ENCODE data around the gene SLC3A2. TPM values are rescaled to one million over a fixed set of nuclear protein-coding genes. Genes with fewer than 3 reads are reported as not detected.

SLC3A2 gene
- total and polyA plus RNA-seq, 2 of the 13 experiments (the other 11 are each of a cell fraction or from before 2014, with no cell fraction given): 213 to 226 TPM

DNA sequence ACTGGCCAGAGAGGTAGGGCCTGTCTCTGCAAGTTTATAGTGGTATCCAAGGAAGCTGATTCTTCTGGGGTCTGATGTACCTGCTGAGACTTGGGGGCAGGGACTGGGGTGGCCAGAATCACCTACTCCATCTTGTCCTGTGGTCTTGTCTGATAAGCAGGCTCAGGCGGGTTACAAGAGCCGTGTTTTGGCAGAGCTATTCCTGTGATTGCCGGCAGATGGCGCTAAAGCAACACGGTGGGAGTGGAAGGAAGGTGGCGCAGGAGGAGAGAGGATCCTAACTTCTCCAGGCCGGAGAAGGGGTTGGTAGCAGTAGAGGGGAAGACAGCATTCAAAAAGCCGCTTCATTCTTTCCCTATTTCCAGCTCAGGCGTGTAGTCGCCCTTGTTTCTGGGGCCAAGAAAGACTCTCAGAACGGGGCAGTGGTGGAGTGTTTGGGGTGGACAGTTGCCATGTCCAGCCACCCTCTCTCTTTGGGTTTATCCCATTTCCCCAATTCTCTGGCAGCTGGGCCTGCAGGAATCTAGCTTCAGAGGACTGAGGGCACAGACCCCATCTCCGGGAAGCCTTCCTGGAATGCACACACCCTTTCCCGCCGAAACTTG, 25.3 kb downstream of the SLC3A2 start (continued):
- TF ChIP-seq, protein P1, sequence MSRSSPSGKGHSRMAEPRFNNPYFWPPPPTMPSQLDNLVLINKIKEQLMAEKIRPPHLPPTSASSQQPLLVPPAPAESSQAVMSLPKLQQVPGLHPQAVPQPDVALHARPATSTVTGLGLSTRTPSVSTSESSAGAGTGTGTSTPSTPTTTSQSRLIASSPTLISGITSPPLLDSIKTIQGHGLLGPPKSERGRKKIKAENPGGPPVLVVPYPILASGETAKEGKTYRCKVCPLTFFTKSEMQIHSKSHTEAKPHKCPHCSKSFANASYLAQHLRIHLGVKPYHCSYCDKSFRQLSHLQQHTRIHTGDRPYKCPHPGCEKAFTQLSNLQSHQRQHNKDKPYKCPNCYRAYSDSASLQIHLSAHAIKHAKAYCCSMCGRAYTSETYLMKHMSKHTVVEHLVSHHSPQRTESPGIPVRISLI (CRISPR knock-in tag; IDR thresholded peaks at IDR 0.05; ENCODE audit: borderline replicate concordance): no peak
- TF ChIP-seq, protein P2, sequence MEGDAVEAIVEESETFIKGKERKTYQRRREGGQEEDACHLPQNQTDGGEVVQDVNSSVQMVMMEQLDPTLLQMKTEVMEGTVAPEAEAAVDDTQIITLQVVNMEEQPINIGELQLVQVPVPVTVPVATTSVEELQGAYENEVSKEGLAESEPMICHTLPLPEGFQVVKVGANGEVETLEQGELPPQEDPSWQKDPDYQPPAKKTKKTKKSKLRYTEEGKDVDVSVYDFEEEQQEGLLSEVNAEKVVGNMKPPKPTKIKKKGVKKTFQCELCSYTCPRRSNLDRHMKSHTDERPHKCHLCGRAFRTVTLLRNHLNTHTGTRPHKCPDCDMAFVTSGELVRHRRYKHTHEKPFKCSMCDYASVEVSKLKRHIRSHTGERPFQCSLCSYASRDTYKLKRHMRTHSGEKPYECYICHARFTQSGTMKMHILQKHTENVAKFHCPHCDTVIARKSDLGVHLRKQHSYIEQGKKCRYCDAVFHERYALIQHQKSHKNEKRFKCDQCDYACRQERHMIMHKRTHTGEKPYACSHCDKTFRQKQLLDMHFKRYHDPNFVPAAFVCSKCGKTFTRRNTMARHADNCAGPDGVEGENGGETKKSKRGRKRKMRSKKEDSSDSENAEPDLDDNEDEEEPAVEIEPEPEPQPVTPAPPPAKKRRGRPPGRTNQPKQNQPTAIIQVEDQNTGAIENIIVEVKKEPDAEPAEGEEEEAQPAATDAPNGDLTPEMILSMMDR (CRISPR knock-in tag; IDR thresholded peaks at IDR 0.05): peak; percentile 99
- no peak for TF ChIP-seq ZNF136 (CRISPR knock-in tag; IDR thresholded peaks at IDR 0.05; ENCODE audit: low read depth)
- TF ChIP-seq, protein P3, sequence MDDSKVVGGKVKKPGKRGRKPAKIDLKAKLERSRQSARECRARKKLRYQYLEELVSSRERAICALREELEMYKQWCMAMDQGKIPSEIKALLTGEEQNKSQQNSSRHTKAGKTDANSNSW (CRISPR knock-in tag; IDR thresholded peaks at IDR 0.05; ENCODE audit: borderline replicate concordance): no peak
- TF ChIP-seq ZNF225 (CRISPR knock-in tag; IDR thresholded peaks at IDR 0.05): no peak
- TF ChIP-seq NFRKB (IDR thresholded peaks at IDR 0.05): no peak
- TF ChIP-seq ZFYVE20 (CRISPR knock-in tag; IDR thresholded peaks at IDR 0.05; ENCODE audit: borderline replicate concordance, low read depth): no peak
- TF ChIP-seq ZNF296 (CRISPR knock-in tag; conservative IDR thresholded peaks at IDR 0.05): no peak
- no peak for TF ChIP-seq FIP1L1 (IDR thresholded peaks at IDR 0.05; ENCODE audit: borderline replicate concordance, insufficient read depth, low read depth, low read length)
- TF ChIP-seq, protein P4, sequence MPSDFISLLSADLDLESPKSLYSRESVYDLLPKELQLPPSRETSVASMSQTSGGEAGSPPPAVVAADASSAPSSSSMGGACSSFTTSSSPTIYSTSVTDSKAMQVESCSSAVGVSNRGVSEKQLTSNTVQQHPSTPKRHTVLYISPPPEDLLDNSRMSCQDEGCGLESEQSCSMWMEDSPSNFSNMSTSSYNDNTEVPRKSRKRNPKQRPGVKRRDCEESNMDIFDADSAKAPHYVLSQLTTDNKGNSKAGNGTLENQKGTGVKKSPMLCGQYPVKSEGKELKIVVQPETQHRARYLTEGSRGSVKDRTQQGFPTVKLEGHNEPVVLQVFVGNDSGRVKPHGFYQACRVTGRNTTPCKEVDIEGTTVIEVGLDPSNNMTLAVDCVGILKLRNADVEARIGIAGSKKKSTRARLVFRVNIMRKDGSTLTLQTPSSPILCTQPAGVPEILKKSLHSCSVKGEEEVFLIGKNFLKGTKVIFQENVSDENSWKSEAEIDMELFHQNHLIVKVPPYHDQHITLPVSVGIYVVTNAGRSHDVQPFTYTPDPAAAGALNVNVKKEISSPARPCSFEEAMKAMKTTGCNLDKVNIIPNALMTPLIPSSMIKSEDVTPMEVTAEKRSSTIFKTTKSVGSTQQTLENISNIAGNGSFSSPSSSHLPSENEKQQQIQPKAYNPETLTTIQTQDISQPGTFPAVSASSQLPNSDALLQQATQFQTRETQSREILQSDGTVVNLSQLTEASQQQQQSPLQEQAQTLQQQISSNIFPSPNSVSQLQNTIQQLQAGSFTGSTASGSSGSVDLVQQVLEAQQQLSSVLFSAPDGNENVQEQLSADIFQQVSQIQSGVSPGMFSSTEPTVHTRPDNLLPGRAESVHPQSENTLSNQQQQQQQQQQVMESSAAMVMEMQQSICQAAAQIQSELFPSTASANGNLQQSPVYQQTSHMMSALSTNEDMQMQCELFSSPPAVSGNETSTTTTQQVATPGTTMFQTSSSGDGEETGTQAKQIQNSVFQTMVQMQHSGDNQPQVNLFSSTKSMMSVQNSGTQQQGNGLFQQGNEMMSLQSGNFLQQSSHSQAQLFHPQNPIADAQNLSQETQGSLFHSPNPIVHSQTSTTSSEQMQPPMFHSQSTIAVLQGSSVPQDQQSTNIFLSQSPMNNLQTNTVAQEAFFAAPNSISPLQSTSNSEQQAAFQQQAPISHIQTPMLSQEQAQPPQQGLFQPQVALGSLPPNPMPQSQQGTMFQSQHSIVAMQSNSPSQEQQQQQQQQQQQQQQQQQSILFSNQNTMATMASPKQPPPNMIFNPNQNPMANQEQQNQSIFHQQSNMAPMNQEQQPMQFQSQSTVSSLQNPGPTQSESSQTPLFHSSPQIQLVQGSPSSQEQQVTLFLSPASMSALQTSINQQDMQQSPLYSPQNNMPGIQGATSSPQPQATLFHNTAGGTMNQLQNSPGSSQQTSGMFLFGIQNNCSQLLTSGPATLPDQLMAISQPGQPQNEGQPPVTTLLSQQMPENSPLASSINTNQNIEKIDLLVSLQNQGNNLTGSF (CRISPR knock-in tag; IDR thresholded peaks at IDR 0.05): no peak
- TF ChIP-seq ZKSCAN1 (IDR thresholded peaks at IDR 0.05; ENCODE audit: low read length): no peak
- TF ChIP-seq, protein P5, sequence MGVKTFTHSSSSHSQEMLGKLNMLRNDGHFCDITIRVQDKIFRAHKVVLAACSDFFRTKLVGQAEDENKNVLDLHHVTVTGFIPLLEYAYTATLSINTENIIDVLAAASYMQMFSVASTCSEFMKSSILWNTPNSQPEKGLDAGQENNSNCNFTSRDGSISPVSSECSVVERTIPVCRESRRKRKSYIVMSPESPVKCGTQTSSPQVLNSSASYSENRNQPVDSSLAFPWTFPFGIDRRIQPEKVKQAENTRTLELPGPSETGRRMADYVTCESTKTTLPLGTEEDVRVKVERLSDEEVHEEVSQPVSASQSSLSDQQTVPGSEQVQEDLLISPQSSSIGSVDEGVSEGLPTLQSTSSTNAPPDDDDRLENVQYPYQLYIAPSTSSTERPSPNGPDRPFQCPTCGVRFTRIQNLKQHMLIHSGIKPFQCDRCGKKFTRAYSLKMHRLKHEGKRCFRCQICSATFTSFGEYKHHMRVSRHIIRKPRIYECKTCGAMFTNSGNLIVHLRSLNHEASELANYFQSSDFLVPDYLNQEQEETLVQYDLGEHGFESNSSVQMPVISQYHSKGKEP (CRISPR knock-in tag; IDR thresholded peaks at IDR 0.05): 0 out of 2 replicates have a peak, but pooled peaks have one; percentile 38
- TF ChIP-seq, protein P6, sequence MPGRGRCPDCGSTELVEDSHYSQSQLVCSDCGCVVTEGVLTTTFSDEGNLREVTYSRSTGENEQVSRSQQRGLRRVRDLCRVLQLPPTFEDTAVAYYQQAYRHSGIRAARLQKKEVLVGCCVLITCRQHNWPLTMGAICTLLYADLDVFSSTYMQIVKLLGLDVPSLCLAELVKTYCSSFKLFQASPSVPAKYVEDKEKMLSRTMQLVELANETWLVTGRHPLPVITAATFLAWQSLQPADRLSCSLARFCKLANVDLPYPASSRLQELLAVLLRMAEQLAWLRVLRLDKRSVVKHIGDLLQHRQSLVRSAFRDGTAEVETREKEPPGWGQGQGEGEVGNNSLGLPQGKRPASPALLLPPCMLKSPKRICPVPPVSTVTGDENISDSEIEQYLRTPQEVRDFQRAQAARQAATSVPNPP (CRISPR knock-in tag; IDR thresholded peaks at IDR 0.05): no peak
- no peak for TF ChIP-seq ZNF431 (CRISPR knock-in tag; IDR thresholded peaks at IDR 0.05; ENCODE audit: borderline replicate concordance, low read depth)
- no peak for TF ChIP-seq ZBTB20 (CRISPR knock-in tag; IDR thresholded peaks at IDR 0.05; ENCODE audit: borderline replicate concordance, low read depth)
- TF ChIP-seq ZNF780A (CRISPR knock-in tag; IDR thresholded peaks at IDR 0.05): no peak
- TF ChIP-seq ZNF724P (CRISPR knock-in tag; IDR thresholded peaks at IDR 0.05; ENCODE audit: borderline replicate concordance): no peak
- no peak for TF ChIP-seq HNRNPL (IDR thresholded peaks at IDR 0.05; ENCODE audit: low read depth, low read length)
